K562 (cell line): ENCODE measurements around the gene RTP5. TPM values are rescaled to one million over a fixed set of nuclear protein-coding genes. Genes with fewer than 3 reads are reported as not detected.

Source experiments
- ARHGAP35 ChIP-seq: fragments of 450-650 bp; IDR thresholded peaks from 2 replicates; pipeline ENCODE4 v1.6.1; 2018; ENCODE audit not compliant: partially characterized antibody
- ARID3A ChIP-seq: IDR thresholded peaks from 2 replicates; pipeline ENCODE4 v1.6.1; 2012; ENCODE audit warnings: low read depth, low read length, improper control_type of control experiment, borderline replicate concordance
- FOXP4 ChIP-seq: sonication (generic); formaldehyde crosslinking; IDR thresholded peaks from 2 replicates; pipeline ENCODE4 v1.8.0; 2022; ENCODE audit warnings: mild to moderate bottlenecking, missing genetic modification reagents, borderline replicate concordance
- MAFG ChIP-seq: fragments of 450-650 bp; conservative IDR thresholded peaks from 2 replicates; pipeline ENCODE4 v1.6.1; 2016; ENCODE audit warnings: missing genetic modification characterization, missing compliant biosample characterization
- POLR2B ChIP-seq: fragments of 450-650 bp; IDR thresholded peaks from 2 replicates; pipeline ENCODE4 v1.6.1; 2018; ENCODE audit warnings: low read depth; ENCODE audit not compliant: partially characterized antibody
- RBM17 ChIP-seq: fragments of 200-400 bp; formaldehyde crosslinking; IDR thresholded peaks from 2 replicates; pipeline ENCODE4 v1.6.1; 2017; ENCODE audit warnings: low read depth, mild to moderate bottlenecking, low read length, borderline replicate concordance
- SRSF1 ChIP-seq: fragments of 200-400 bp; formaldehyde crosslinking; IDR thresholded peaks from 2 replicates; pipeline ENCODE4 v1.6.1; 2017; ENCODE audit warnings: mild to moderate bottlenecking, low read depth, low read length, moderate library complexity
- ZBTB12 ChIP-seq: fragments of 250-450 bp; sonication (Bioruptor Pico); IDR thresholded peaks from 2 replicates; pipeline ENCODE4 v1.4.0; 2020
- ZNF518B ChIP-seq: fragments of 250-450 bp; sonication (Bioruptor Pico); IDR thresholded peaks from 2 replicates; pipeline ENCODE4 v1.5.0; 2021; ENCODE audit warnings: mild to moderate bottlenecking, moderate library complexity
- polyA plus RNA-seq, 8 experiments: library from polyadenylated mRNA; depleted of rRNA in 4 of 8; stranded (reverse) in 5 of 8; unstranded in 3 of 8; fragments of >200 nt; fragmentation: Nextera tagmentation in 2 of 8; fragmentation: Illumina TruSeq in 1 of 8; extraction: Ambion mirVana in 2 of 8; extraction: Trizol in 1 of 8; gene quantifications; 2 replicates each; pipeline versions ENCODE4 v1.2.1 to v1.2.3, GENCODE V29; 2011 to 2014; ENCODE audit warnings: inconsistent platforms in 1 of 8, missing spikeins in 1 of 8
- total RNA-seq, 7 experiments: library from RNA; depleted of rRNA in 6 of 7; stranded (reverse); fragments of >200 nt in 6 of 7; fragmentation: Illumina TruSeq in 2 of 7; extraction: Trizol in 2 of 7; gene quantifications; 2 replicates each; pipeline versions ENCODE4 v1.2.1 to v1.2.3, GENCODE V29; 2011 to 2021; ENCODE audit warnings: low replicate concordance in 1 of 7

RTP5 gene
- total and polyA plus RNA-seq, 9 of the 15 experiments (the other 6 are each of a cell fraction or from before 2014, with no cell fraction given), result not detected

- TF ChIP-seq FOXP4 (CRISPR knock-in tag) (no peak), POLR2B (no peak), ARHGAP35 (no peak), ARID3A (no peak), MAFG (tag) (peak; percentile 58), SRSF1 (no peak), ZBTB12 (no peak), RBM17 (no peak), ZNF518B (CRISPR knock-in tag) (no peak)
Measured at GRCh38 chr2:241913703-241914102, 44.2 kb downstream of the RTP5 start (continued).
